C4-2B (cell line): ENCODE measurements around the gene MLEC.

Experiments used
- ZFX ChIP-seq: fragments of 450-650 bp; IDR thresholded peaks from 2 replicates; pipeline ENCODE4 v1.6.1; 2017
- TF ChIP-seq, protein P1 (sequence below): fragments of 450-650 bp; conservative IDR thresholded peaks from 2 replicates; pipeline ENCODE4 v1.5.1; 2017; ENCODE audit warnings: mild to moderate bottlenecking

DNA sequence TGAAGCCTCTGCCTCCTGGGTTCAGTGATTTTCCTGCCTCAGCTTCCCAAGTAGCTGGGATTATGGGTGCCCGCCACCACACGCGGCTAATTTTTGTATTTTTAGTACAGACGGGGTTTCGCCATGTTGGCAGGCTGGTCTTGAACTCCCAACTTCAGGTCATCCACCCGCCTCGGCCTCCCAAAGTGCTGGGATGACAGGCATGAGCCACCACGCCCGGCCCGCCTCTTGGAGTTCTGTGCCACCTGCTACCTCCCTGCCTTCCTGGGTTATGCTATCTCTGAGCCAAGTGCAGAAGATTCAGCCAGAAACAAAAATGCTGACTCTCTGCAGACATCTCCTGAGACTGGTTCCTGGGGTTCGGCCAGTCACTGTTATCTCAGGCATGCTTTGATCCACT, 33.3 kb upstream of the MLEC start:
- TF ChIP-seq, protein P1, sequence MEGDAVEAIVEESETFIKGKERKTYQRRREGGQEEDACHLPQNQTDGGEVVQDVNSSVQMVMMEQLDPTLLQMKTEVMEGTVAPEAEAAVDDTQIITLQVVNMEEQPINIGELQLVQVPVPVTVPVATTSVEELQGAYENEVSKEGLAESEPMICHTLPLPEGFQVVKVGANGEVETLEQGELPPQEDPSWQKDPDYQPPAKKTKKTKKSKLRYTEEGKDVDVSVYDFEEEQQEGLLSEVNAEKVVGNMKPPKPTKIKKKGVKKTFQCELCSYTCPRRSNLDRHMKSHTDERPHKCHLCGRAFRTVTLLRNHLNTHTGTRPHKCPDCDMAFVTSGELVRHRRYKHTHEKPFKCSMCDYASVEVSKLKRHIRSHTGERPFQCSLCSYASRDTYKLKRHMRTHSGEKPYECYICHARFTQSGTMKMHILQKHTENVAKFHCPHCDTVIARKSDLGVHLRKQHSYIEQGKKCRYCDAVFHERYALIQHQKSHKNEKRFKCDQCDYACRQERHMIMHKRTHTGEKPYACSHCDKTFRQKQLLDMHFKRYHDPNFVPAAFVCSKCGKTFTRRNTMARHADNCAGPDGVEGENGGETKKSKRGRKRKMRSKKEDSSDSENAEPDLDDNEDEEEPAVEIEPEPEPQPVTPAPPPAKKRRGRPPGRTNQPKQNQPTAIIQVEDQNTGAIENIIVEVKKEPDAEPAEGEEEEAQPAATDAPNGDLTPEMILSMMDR, result no peak
- no peak for TF ChIP-seq ZFX
